ENCODE results near the gene TBC1D9.

GRCh38 chr4:140705625-140706275 is 50.4 kb downstream of the TBC1D9 start:
- TF ChIP-seq CTCF (IDR thresholded peaks at IDR 0.05) (no peak), POLR2A (IDR thresholded peaks at IDR 0.05) (no peak)
